Colon (tissue), 2 donors: ENCODE results near the gene TENT4B.
"Not testable (repeated sequence)": the region's sequence is repeated elsewhere in the genome, so short reads cannot be mapped to it uniquely, and the experiment has no call there.

Experiments
- FAIRE-seq: peaks from 2 replicates; lab custom pipeline; 2012; peaks lifted over from hg19 to GRCh38; lab: Jason Lieb, UNC
- donor health status: control.
- donor health status: control.

The TENT4B gene

DNA sequence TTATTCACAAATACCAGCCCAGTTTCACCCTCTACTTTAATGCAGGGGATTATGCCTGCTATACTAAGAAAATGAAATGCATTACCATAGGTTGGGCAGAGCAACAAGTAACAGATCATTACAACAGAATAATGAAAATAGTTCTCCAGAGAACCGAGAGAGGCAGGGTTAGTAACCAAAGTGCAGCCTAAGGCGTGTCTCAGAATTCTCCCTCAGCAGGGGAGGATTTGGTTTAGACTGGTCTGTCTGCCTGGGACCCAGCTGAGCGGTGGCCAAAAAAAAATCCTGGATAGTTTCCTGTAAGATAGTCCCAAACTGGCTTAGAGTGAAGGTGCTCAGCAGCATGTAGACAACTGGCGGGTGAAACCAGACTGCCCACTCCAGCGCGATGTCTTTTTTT lies 82.5 kb downstream of the TENT4B start:
- no peak for FAIRE-seq

DNA sequence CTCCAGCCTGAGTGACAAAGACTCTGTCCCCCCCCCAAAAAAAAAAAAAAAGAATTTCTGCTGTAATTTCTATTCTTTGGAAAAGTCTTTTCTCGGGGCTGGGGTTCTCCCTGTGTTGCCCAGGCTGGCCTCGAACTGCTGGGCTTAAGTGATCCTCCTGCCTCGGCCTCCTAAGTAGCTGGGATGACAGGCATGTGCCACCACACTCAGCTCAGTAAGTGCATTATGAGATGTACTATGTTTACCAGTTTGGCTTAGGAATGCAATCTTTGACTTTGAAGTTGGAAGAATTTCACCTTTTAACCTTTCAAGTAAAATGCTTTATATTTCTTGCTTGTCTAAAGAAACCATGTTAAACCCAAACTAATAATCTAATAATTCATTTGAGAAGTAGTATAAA lies 85.2 kb downstream of the TENT4B start:
- FAIRE-seq = no peak

DNA sequence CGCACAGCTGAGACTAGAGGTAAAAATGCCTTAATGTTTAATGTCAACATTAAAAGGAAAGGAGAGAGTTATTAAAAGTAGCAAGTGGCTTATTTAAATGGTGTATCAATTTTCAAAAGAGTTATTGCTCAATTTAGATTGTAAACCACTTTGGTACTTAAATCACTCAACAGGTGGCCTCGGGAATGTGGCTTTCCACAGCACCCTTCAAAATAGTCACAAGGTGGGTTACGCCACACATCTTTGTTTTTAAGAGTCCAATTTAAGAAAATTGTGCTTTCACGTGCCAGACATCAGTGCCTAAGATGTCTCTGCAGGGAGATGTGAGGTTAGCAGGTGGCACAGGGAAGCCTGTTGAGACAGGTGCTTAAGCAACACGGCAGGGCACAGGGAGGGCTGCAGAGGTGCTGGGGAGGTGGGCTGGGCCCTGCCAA lies 85.8 kb downstream of the TENT4B start:
- FAIRE-seq = no peak

DNA sequence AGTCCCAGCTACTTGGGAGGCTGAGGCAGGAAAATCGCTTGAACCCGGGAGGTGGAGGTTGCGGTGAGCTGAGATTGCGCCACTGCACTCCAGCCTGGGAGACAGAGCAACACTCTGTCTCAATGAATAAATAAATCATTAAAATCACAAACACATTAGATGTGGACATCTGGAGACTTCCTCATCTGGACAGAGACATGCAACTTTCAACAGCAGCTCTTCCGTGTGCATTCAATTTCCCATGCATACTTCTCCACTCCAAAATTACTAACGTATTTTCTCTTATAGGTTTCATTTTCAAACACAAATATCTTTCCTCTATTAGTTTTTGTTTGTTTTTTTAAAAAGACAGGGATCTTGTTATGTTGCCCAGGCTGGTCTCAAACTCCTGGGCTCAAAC lies 89.9 kb downstream of the TENT4B start:
- FAIRE-seq = not testable (repeated sequence)

DNA sequence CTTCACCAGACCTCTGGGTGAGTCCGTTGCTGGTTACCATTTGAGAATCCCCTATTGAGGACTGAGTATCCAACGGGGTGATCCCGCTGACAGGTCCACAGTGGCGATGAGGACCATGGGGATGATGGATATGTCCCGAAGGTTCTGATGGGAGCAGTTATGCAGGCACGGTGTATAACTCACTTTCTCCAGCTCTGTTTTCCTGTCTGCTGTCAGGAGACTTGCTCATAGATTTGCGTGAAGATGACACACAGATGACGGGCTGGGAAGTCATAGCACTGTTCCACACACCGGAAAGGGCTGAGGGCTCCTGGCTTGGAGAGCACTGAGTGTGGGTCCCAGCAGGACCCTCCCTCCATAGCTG lies 91.0 kb downstream of the TENT4B start:
- FAIRE-seq = no peak

DNA sequence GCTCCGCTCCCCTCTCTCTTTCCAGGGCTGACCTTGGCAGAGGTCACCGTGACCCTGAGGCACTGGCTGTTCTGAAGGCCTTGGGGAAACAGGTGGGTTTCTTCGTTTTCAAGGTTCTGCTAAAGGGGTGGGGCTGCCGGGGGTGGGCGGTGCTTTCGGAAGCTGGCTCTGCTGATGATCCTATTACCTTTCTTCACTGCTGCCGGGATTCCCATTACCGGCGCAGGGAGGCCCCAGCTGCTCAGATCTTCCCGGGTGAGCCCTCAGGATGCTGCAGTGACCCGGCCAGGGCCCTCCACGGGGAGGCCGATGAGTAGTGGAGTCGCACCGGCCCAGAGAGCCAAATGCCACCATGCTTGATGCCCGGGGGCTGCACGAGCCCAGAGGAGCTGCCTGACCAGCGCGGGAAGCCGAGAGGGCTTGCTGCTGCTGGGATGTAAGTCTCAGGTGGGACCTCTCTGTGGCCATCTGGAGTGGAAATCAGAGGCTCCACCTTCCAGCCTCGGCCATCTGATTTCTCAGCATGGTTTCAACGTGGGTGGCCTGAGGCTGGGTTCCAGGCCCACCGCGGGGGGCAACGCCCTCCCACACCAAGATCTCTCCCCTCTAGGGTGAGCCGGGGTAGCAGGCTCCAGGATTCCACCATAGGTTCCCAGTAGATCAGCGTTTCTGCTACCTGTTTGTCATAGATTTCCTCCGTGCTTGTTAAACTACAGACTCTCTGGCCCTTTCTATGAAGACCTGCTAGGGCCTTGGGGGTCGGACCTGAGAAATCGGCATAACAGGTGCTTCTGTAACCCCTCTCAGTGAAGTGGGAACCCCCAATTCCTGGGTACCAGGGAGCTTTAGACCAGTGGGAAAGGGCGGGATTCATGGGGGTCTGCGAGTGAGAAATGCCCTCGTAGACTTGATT lies 91.7 kb downstream of the TENT4B start:
- FAIRE-seq = no peak

DNA sequence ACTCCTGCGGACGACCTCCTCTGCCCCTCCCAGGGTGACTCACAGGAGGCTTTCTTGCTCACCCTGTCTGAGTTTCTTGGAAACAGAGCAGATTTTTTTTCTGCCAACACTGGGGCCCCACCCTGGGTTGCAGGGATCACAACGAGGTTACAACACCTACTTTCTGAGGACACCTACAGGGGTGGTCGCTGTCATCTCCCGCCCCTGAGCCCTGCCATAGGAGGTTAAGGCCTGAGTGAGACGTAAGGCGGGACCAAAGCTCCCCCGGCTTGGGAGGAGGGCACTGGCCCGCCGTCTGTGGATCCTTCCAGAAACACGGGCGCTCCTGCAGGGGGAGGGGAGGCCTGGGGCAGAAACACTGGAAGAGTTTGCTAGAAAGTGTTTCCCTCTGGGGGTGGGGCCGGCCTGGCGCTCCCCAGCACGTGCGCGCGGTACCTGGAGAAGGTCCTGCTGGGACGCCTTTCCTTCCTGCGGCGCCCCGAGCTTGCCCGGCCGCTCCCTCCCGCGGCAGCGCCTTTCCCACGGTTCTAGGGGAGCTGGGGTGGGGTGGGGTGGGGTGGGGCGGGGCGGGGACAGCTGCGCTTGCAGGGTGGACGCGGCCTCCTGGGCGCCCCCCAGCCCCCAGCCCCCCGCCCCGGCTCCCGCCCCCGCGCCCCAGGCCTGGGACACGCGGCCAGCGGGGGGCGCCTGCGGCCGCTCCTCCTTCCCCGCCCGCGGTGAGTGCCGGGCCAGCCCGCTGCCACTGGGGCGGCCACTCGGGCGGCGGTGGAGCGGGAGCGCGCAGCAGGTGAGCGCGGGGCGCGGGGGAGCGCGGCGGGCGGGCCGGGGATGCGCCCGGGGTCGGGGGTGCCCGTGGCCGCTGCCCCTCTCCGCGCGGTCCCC lies 92.6 kb downstream of the TENT4B start:
- FAIRE-seq = no peak

DNA sequence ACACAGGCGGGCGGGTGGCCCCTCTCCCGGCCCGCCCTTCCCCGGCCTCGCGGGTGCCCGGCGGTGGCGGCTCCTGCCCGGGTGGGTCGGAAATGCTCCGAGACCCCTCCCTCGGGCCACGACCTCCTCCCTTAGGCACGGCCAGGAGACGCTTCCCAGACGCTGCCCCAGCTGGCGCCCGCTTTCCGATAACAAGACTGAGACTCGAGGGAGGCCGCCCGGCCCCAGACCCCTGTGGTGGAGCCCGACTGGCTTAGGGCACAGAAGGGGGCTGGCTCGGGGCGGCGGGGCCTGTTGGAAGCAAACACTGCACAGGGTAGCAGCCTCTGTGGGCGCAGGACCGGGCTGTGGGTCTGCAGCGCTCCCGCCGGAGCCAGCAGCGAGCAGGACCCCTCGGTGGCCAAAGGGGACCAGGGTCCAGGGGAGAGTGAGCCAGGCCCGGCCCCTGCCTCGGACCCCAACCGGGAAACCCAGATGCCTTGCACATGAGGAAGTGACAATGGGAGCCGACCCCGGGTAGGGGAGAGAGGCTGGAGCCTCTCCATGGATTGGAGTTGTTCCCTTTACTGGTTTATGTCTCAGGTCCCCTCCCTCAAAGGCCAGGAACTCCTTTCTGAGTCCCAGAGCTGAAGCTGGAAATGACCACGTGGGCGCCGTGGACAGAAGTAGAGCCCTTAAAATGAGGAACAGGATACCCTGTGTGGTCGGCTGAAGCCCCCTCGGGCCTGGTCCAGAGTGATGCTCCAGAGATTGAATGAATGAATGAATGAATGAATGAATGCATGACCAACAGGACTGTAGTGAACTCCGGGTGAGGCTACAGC lies 93.4 kb downstream of the TENT4B start:
- FAIRE-seq = no peak

DNA sequence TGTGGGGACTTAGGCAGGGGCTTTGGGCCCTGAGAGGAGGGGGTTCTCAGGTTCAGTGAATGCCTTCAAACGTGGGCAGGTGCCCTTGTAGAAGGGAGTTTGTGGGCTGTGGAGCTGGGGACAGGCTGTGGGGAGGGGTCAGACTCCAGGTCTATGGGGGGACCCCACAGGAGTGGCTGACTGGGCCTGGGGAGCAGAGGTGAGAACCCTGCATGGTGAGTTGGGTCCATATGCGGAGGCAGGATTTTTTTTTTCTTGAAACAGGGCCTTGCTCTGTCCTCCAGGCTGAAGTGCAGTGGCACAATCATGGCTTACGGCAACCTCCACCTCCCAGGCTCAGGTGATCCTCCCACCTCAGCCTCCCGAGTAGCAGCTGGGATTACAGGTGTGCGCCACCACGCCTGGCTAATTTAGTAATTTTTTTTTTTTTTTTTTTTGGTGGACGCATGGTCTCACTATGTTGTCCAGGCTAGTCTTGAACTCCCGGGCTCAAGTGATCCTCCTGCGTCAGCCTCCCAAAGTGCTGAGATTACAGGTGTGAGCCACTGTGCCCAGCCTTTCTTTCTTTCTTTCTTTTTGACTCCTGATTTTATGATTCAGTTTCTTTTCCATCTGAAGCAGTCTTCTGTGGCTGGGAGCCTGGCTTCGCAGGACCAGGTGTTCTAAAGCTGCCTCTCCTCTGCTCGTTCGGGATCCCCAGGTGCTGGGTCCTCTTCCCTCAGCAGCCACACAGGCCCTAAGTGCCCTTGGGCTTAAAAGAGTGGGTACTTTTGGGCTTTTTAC lies 94.2 kb downstream of the TENT4B start:
- FAIRE-seq = no peak

DNA sequence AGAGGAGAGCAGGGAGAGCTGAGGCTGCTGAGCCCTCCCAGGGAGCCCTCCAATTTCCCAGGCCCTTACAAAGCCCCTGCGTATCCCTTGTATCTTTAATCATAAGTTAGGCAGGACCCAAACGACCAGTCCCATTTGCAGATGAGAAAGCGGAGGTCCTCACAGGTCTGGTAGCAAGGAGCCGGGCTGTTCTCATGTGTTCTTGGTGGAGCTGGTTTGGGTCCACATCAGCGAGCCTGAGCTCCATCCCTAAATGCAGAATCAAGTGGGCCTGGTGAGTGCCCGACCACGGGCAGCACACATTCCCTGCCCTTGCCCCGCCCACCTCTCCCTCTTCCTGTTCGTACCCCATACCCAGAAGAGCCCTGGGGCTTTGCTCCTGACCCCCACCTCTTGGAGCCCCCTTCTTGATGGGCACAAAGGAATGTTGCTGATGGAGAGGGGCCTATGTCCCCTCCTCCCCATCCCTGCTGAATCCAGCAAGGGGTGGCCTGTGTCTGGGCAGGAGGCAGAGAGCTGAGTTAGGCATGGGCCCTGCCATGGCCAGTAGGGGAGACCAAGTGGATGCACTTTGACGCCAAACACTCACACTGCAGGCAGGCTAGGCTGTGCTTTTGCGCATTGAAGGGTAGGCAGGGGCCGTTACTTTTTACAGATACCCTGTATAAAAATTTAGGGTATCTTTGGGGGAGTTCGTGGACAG lies 95.0 kb downstream of the TENT4B start:
- no peak for FAIRE-seq

DNA sequence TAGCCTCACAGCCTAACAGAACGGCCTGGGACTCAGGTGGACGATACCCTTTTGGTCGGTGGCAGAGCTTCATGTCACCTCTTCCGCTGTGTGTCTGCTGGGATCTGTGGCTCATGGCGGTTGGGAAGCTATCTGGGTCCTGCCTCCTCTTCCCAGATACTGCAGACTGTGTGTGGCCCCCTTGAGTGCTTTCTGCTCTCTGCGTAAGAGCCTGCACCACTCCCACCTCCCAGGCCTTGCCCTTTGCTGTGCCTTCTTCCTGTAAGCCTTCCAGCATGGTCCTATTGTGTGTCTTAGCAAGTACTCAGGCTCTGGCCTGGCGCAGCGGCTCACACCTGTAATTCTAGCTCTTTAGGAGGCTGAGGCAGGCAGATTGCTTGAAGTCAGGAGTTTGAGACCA lies 95.7 kb downstream of the TENT4B start:
- no peak for FAIRE-seq

DNA sequence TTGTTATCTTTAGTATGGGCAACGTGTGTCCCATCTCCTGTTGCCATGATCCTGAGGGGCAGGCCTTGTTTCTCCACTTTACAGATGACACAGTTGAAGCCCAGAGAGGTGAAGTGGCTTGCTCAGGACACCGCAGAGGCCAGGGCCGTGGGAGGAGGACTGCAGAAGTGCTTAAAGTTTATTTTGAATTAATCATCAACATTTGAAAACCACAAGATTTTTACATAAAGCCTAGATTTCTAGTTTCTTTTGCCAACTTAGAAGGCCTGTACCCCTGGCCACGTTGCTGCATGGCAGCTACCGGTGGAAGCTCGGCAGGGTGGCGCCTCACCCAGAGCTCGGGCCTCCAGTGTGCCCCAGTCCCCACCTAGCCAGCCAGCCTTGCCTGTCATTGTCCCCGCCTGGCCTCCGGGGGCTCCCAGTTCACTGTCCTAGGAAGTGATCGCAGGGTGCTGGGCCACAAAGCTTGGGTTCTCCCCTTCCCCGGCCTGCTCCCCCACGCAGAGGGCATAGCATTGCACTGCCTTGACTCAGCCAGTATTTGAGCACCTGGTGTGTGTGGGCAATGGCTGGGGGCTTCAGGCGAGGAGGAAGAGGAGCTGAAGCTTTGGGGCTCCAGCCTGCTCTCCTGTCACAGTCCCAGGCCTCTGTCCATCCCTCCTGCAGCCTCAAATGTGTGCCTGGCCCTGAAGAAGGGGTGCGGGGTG lies 98.4 kb downstream of the TENT4B start:
- no peak for FAIRE-seq

DNA sequence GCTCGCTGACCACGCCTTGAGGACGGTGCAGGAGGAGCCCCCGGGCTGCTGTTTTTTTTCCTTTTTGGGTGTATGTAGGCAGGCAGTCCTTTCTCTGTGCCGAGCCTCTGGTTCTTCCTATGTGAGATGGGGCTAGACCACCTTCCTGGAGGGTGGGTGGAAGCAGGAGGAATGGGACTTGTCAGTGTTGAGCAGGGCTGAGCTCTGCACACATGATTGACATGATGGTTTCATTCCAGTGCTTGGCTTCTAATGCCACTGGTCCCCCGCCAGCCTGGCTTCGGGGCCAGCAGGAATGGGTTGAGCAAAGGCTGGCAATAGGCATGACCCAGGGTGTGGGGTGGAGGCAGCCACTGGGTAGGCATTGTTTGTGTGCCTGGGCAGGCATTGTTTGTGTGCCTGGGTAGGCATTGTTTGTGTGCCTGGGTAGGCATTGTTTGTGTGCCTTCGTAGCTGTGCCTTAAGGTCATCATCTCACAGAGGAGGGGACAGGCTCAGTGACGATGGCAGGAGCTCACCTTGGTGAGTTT lies 99.0 kb downstream of the TENT4B start:
- FAIRE-seq = no peak

DNA sequence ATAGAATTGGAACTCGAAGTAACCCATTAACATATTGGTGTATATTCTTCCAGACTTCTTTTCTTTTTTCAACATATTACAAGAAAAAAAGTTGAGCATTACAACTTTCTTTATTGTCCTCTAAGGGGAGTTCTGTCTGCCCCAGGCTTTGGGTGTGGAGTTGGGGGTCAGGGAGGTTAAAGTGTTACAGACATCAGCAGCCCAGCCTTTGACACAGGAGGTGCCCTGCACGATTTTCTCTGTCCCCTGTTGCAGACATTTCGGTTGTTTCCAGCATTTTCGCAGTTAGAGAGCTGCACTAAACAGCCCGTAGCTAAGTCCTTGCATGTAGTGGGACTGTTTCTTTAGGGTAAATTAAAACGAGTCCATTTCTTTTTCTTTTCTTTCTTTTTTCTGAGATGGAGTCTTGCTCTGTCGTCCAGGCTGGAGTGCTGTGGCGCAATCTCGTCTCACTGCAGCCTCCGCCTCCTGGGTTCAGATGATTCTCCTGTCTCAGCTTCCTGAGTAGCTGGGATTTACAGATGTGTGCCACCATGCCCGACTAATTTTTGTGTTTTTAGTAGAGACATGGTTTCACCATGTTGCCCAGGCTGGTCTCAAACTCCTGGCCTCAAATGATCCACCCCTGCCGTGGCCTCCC lies 99.9 kb downstream of the TENT4B start:
- no peak for FAIRE-seq

DNA sequence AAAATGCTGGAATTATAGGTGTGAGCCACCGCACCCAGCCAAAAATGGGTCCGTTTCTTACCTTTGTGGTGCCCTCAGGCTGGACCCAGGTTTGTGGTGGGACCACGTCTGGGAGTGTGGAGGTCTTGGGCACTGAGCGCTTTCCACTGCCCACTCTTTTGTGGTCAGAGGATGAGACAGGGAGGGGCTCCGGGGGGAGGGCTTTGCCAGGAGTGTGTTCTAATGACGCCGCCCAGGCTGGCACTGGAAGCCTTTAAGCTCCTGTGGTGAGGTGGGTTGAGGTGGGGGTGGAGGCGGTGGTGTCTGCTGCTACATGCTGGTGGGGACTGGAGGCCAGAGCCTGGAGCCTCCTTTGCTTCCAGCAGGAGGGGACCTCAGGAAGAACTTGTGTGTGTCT lies 100.4 kb downstream of the TENT4B start:
- FAIRE-seq = no peak

DNA sequence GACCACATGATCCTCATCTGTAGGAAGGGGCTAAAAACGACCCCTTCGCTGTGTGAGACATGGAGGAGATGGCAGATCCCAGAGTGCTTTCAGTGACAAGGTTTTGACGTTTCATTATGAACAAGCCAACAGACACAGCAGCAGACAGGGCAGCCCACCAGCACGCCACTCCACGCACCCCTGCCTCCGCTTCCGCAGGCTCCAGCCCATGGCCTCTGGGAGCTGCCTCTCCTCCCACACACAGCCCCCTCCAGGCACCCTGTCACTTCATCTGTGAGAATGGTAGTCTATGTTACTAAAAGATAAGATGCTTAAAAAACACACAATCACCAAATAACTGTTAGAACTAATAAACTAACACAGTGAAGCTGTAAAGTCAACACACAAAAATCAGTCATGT lies 101.0 kb downstream of the TENT4B start:
- FAIRE-seq = no peak

DNA sequence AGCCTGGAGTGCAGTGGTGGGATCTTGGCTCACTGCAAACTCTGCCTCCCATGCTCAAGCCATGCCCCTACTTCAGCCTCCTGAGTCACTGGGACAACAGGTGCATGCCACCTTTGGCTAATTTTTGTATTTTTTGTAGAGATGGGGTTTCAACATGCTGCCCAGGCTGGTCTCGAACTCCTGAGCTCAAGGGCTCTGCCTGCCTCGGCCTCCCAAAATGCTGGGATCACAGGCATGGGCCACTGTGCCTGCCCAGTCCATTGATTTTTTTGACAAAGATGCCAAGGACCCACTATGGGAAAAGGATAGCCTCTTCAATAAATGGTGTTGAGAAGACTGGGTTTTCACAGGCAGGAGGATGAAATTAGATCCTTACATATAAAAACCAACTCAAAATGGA lies 102.4 kb downstream of the TENT4B start:
- no peak for FAIRE-seq

DNA sequence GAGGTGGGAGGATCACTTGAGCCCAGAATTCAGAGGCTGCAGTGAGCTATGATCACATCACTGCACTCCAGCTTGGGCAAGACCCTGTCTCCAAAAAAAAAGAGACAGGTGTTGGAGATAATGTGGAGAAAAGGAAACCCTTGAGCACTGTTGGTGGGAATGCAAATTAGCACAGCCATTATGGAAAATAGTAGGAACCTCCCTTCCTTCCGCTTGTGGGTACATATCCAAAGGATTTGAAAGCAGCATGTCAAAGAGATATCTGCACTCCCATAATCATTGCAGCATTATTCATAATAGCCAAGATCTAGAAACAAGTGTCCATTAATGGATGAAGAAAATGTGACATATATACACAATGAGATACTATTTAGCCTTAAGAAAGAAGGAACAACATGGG lies 103.5 kb downstream of the TENT4B start:
- no peak for FAIRE-seq

DNA sequence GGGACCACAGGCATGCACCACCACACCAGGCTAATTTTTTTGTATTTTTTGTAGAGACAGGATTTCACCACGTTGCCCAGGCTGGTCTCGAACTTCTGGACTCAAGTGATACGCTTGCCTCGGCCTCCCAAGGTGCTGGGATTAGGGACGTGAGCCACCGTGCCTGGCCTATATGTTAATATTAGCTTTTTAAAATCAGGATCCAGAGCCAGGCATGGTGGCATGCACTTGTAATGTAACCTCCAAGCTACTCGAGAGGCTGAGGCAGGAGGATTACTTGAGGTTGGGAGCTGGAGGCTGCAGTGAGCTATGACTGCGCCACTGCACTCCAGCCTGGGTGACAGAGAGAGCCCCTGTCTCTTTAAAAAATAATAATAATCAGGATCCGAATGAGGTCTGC lies 104.8 kb downstream of the TENT4B start:
- no peak for FAIRE-seq
